ENCODE data around the gene ANGPTL2. TPM values are rescaled to one million over a fixed set of nuclear protein-coding genes. Genes with fewer than 3 reads are reported as not detected.

ANGPTL2 gene
- total RNA-seq, 1 experiment from 2014 or later, result 0.20 TPM

DNA sequence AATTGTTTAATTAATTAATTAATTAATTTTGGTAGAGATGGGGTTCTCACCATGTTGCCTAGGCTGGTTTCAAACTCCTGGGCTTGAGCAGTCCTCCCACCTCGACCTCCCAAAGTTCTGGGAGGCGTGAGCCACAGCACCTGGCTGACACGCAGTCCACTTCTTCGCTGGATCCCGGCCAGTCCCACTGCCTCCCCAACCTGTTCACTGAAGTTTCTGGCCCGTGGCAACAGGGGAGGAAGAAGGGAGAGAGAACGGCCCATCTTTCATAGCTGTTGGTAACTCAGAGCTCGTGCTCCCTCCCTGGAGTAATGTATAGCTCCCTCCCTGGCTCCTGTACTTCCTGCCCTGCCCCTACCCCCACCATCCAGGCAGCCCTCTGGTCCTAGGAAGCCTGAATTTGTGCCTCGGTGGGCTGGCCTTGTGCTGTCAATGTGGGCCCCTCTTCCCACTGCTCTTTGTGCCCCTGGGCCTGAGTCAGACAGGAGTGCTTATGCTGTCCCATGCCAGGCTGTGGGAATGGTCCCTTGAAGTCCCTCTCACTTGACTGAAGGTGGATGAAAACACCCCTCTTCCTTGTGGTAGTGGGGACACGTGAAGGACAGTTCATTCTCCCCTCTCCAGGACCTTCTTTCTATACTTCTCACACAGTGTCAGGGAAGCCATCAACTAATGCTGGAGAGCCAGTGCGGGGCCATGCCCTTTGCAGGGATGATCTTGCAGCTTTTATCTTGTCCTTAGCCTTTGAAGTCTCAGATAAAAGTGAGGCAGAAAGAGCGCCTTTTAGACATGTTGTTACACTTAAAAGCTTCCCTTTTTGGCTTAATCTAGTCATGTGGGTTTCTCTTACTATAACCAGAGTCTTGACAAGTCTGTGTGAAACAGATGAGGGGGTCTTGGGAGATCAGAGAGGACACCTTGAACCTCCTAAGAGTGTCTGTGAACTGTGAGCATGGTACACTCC, 38.1 kb downstream of the ANGPTL2 start:
- DNase-seq (ENCODE audit: low read depth, low spot score), result no peak
- ATAC-seq, result no peak
- Histone ChIP-seq H4K20me1 (ENCODE audit: insufficient read depth) (no peaks in the 10 kb centered on the region), H3K4me2 (ENCODE audit: low read length) (no peak overlapping the region), H3K27me3 (ENCODE audit: insufficient read depth, low read length) (no peaks in the 10 kb centered on the region), H3K4me3 (replicated peaks in 1 of 2; ENCODE audit: low read depth in 1 of 2, low read length in 2 of 2) (no peak overlapping the region), H3K9ac (ENCODE audit: low read length) (no peak overlapping the region), H3K36me3 (ENCODE audit: control insufficient read depth in 1 of 2, insufficient read depth in 2 of 2, low read length in 2 of 2) (no peaks in the 10 kb centered on the region), H3K4me1 (ENCODE audit: control insufficient read depth in 1 of 2, insufficient read depth in 2 of 2, low read length in 2 of 2) (no peaks in the 10 kb centered on the region), H3K9me3 (ENCODE audit: control insufficient read depth in 1 of 2, insufficient read depth in 1 of 2, low read depth in 1 of 2, low read length in 2 of 2) (no peaks in the 10 kb centered on the region), H2AFZ (ENCODE audit: low read depth, low read length, poor library complexity, severe bottlenecking) (no peak overlapping the region), H3K79me2 (ENCODE audit: insufficient read depth, low read length) (no peaks in the 10 kb centered on the region), H3K9me2 (ENCODE audit: insufficient read depth) (no peaks in the 10 kb centered on the region), H3K27ac (ENCODE audit: low read depth, low read length) (no peak overlapping the region)
- RAD21 ChIA-PET (ENCODE audit: low non-redundant PET in 1 of 2, low total read pairs in 2 of 2, uncharacterized antibody in 2 of 2, unreplicated experiment in 2 of 2), result no interaction called here
- intact Hi-C loops (cut with micrococcal nuclease), result no loop called here
- no TSS peak for BruUV-seq (replicated peaks)
- CTCF ChIA-PET, result no interaction called here
- POLR2A ChIA-PET, result no interaction called here
- TF ChIP-seq ZNF274 (IDR thresholded peaks at IDR 0.05; ENCODE audit: low read depth, low read length) (no peak), RAD21 (IDR thresholded peaks at IDR 0.05; ENCODE audit: low read depth) (no peak), ZFX (IDR thresholded peaks at IDR 0.05) (no peak), CBX3 (IDR thresholded peaks at IDR 0.05; ENCODE audit: low read depth) (no peak), SRF (IDR thresholded peaks at IDR 0.05; ENCODE audit: low read depth) (no peak), EZH2 (IDR thresholded peaks at IDR 0.05) (no peak), SIN3A (IDR thresholded peaks at IDR 0.05; ENCODE audit: low read depth) (no peak), JUND (IDR thresholded peaks at IDR 0.05) (no peak), CTCF (IDR thresholded peaks at IDR 0.05 in 2 of 3, conservative IDR thresholded peaks at IDR 0.05 in 1 of 3; ENCODE audit: borderline replicate concordance in 1 of 3, insufficient read depth in 1 of 3, low read depth in 2 of 3, low read length in 2 of 3) (no peak), YY1 (IDR thresholded peaks at IDR 0.05; ENCODE audit: extremely low read depth, insufficient replicate concordance, low read depth, low read length) (no peak), POLR2A (IDR thresholded peaks at IDR 0.05; ENCODE audit: borderline replicate concordance, extremely low read depth, insufficient read depth, insufficient read length) (no peak), ELF1 (IDR thresholded peaks at IDR 0.05; ENCODE audit: borderline replicate concordance, low read depth) (no peak), TCF7L2 (IDR thresholded peaks at IDR 0.05; ENCODE audit: borderline replicate concordance, extremely low read depth, insufficient read depth, insufficient read length) (no peak), CEBPB (IDR thresholded peaks at IDR 0.05; ENCODE audit: low read depth) (no peak), ZBTB33 (IDR thresholded peaks at IDR 0.05; ENCODE audit: extremely low read depth, insufficient replicate concordance, low read length) (no peak), EGR1 (IDR thresholded peaks at IDR 0.05; ENCODE audit: low read depth) (no peak), FOSL1 (IDR thresholded peaks at IDR 0.05; ENCODE audit: low read depth) (no peak)
- TF ChIP-seq, protein P1, sequence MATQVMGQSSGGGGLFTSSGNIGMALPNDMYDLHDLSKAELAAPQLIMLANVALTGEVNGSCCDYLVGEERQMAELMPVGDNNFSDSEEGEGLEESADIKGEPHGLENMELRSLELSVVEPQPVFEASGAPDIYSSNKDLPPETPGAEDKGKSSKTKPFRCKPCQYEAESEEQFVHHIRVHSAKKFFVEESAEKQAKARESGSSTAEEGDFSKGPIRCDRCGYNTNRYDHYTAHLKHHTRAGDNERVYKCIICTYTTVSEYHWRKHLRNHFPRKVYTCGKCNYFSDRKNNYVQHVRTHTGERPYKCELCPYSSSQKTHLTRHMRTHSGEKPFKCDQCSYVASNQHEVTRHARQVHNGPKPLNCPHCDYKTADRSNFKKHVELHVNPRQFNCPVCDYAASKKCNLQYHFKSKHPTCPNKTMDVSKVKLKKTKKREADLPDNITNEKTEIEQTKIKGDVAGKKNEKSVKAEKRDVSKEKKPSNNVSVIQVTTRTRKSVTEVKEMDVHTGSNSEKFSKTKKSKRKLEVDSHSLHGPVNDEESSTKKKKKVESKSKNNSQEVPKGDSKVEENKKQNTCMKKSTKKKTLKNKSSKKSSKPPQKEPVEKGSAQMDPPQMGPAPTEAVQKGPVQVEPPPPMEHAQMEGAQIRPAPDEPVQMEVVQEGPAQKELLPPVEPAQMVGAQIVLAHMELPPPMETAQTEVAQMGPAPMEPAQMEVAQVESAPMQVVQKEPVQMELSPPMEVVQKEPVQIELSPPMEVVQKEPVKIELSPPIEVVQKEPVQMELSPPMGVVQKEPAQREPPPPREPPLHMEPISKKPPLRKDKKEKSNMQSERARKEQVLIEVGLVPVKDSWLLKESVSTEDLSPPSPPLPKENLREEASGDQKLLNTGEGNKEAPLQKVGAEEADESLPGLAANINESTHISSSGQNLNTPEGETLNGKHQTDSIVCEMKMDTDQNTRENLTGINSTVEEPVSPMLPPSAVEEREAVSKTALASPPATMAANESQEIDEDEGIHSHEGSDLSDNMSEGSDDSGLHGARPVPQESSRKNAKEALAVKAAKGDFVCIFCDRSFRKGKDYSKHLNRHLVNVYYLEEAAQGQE (IDR thresholded peaks at IDR 0.05; ENCODE audit: low read depth), result no peak
- TF ChIP-seq, protein P2, sequence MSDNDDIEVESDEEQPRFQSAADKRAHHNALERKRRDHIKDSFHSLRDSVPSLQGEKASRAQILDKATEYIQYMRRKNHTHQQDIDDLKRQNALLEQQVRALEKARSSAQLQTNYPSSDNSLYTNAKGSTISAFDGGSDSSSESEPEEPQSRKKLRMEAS (IDR thresholded peaks at IDR 0.05), result no peak

Data from HCT116 (cell line).